ENCODE measurements around the gene IFT81.

GRCh38 chr12:110109037-110109836 lies 14.9 kb upstream of the IFT81 start:
- TF ChIP-seq CTCF (IDR thresholded peaks at IDR 0.05; ENCODE audit: borderline replicate concordance, extremely low read depth, low read length, poor library complexity, severe bottlenecking) (no peak), EZH2 (IDR thresholded peaks at IDR 0.05; ENCODE audit: borderline replicate concordance, low read depth, low read length, severe bottlenecking) (no peak)

All from DND-41 (cell line).